Body of pancreas (tissue), 4 donors: ENCODE data around the gene CEP162. TPM values are rescaled to one million over a fixed set of nuclear protein-coding genes. Genes with fewer than 3 reads are reported as not detected.
"Not testable (repeated sequence)": the region's sequence is repeated elsewhere in the genome, so short reads cannot be mapped to it uniquely, and the experiment has no call there.

Experiments used
- ATAC-seq: fragments of 150-250 bp; one replicate; pipeline ENCODE4 v1.9.1; 2016
- DNase-seq, 4 donors: peaks; one replicate each; pipeline ENCODE4 v3.0.0-alpha.2; 2019
- H3K27ac ChIP-seq, 4 donors: fragments of 200-600 bp; sonication (generic); 1 replicate in 3 of 4; 2 replicates in 1 of 4; pipeline versions ENCODE4 v1.5.1 to v1.6.1; 2016 to 2019; ENCODE audit warnings: mild to moderate bottlenecking in 1 of 4, mixed read lengths in 1 of 4, moderate library complexity in 1 of 4
- H3K27me3 ChIP-seq, 2 donors: fragments of 200-600 bp; sonication (generic); one replicate each; pipeline ENCODE4 v1.6.0; 2016; ENCODE audit warnings: mild to moderate bottlenecking in 1 of 2
- H3K36me3 ChIP-seq, 2 donors: fragments of 200-600 bp; sonication (generic); replicated peaks in 1 of 2; 2 replicates each; pipeline ENCODE4 v1.5.1; 2016; ENCODE audit warnings: low read depth in 2 of 2; ENCODE audit not compliant: insufficient read depth in 1 of 2
- H3K4me1 ChIP-seq: fragments of 200-600 bp; sonication (generic); one replicate; pipeline ENCODE4 v1.6.0; 2016
- H3K4me3 ChIP-seq, 2 donors: fragments of 200-600 bp; sonication (generic); 1 replicate in 1 of 2; 2 replicates in 1 of 2; pipeline ENCODE4 v1.5.1; 2016 to 2019
- H3K9me3 ChIP-seq, 3 donors: fragments of 200-600 bp; sonication (generic); 1 replicate in 2 of 3; 2 replicates in 1 of 3; pipeline ENCODE4 v1.5.1; 2016
- POLR2A ChIP-seq, 3 donors: fragments of 450-650 bp; IDR thresholded peaks; one replicate each; pipeline ENCODE4 v1.6.1; 2016; ENCODE audit warnings: antibody characterized with exemption in 3 of 3, mild to moderate bottlenecking in 2 of 3
- WGBS, 2 donors: methylation state at CpG; one replicate each; pipeline ENCODE4 v1.1.5; 2017; 5-methylcytosine and 5-hydroxymethylcytosine counted together
- intact Hi-C: fragments of 100-400 bp; cut with DNase I; formaldehyde crosslinking; loops from one replicate; pipeline ENCODE4 v1.15.1; 2023
- total RNA-seq, 2 donors: library from RNA; depleted of rRNA; stranded (reverse); fragments of >200 nt; gene quantifications; one replicate each; pipeline ENCODE4 v1.1.0, GENCODE V29; 2016
- TF ChIP-seq, protein P1 (sequence below), 7 experiments: fragments of 450-650 bp in 4 of 7; fragments of 200-600 bp in 3 of 7; sonication (generic) in 3 of 7; IDR thresholded peaks; one replicate each; pipeline ENCODE4 v1.5.1; 2016 to 2019; ENCODE audit warnings: antibody characterized with exemption in 7 of 7

Gene CEP162
- total RNA-seq, 2 donors from 2014 or later, result 3.0 to 9.6 TPM

DNA sequence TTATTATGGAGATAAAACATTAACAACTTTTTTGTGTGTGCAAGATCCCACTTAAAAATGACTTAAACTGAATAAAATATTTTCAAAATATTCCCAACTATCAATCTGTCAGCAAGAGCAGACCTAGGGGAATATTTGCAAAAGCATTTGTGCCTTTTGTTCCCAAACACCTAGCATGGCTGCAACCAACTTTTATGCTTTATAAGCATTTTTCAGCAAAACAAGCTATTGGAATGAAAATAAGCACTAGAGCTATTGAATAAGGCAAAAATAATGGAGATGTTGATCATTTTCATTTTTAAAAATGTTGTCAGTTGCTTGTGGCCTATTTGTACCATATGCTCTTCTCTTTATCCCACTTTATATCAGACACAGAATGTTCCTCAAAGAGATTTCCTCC, 28.2 kb upstream of the CEP162 start:
- ATAC-seq, result no peak
- TF ChIP-seq, protein P1, sequence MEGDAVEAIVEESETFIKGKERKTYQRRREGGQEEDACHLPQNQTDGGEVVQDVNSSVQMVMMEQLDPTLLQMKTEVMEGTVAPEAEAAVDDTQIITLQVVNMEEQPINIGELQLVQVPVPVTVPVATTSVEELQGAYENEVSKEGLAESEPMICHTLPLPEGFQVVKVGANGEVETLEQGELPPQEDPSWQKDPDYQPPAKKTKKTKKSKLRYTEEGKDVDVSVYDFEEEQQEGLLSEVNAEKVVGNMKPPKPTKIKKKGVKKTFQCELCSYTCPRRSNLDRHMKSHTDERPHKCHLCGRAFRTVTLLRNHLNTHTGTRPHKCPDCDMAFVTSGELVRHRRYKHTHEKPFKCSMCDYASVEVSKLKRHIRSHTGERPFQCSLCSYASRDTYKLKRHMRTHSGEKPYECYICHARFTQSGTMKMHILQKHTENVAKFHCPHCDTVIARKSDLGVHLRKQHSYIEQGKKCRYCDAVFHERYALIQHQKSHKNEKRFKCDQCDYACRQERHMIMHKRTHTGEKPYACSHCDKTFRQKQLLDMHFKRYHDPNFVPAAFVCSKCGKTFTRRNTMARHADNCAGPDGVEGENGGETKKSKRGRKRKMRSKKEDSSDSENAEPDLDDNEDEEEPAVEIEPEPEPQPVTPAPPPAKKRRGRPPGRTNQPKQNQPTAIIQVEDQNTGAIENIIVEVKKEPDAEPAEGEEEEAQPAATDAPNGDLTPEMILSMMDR (IDR thresholded peaks at IDR 0.05), result no peak
- TF ChIP-seq POLR2A (IDR thresholded peaks at IDR 0.05), result no peak
- intact Hi-C loops, result no loop called here

GRCh38 chr6:84253380-84253779, 25.9 kb upstream of the CEP162 start:
- intact Hi-C loops, result no loop called here
- Histone ChIP-seq H3K36me3 (no peaks in the 10 kb centered on the region), H3K9me3 (no peaks in the 10 kb centered on the region), H3K27ac (no peak overlapping the region), H3K27me3 (no peaks in the 10 kb centered on the region), H3K4me3 (no peak overlapping the region), H3K4me1 (no peaks in the 10 kb centered on the region)
- no peak for ATAC-seq
- 68 to 74% methylated on average over 3 of the region's 3 CpGs for WGBS, 2 donors
- DNase-seq, result no peak
- TF ChIP-seq, protein P1 (IDR thresholded peaks at IDR 0.05), result no peak
- no peak for TF ChIP-seq POLR2A (IDR thresholded peaks at IDR 0.05)

More for the DNA sequence above, 28.2 kb upstream of the CEP162 start:
- Histone ChIP-seq H3K4me1 (no peaks in the 10 kb centered on the region), H3K9me3 (no peaks in the 10 kb centered on the region), H3K36me3 (no peaks in the 10 kb centered on the region), H3K27me3 (no peaks in the 10 kb centered on the region), H3K27ac (no peak overlapping the region), H3K4me3 (no peak overlapping the region)
- DNase-seq, result no peak

DNA sequence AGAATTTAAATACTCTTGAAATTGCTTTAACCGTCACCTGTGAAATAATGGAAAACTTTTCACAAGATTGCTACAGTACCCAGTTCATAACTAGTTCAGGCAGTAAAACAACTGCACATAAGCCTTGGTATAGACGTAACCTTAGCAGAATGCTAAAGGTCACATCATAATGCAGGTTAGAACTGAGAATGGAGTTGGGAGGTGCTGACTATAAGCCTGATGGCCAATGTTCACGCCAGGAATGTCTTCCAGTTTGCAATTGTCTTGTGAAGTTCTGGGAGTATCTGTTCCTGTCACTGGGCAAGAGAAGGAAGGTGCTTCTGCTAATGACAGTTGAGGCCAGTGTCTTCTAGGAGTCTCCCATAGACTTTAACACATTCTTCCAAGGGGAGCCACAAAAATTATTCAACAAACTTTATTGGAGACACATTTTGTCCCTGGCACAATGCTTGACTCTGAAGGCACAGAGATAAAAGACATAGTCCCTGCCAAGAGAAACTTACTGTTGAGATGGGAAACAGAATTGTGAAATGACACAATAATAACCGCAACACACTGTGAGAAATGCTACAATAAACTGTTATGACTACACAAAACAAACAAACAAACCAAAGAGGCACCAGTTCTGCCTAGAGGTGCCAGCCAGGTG, 24.6 kb upstream of the CEP162 start:
- Histone ChIP-seq H3K27me3 (no peaks in the 10 kb centered on the region), H3K36me3 (no peaks in the 10 kb centered on the region), H3K9me3 (no peaks in the 10 kb centered on the region), H3K27ac (no peak overlapping the region), H3K4me1 (no peaks in the 10 kb centered on the region), H3K4me3 (no peak overlapping the region)
- intact Hi-C loops, result no loop called here
- TF ChIP-seq POLR2A (IDR thresholded peaks at IDR 0.05), result no peak
- TF ChIP-seq, protein P1 (IDR thresholded peaks at IDR 0.05), result no peak
- WGBS, 2 donors, result 56 to 64% methylated on average over 4 of the region's 4 CpGs
- DNase-seq (no peak), ATAC-seq (no peak)

DNA sequence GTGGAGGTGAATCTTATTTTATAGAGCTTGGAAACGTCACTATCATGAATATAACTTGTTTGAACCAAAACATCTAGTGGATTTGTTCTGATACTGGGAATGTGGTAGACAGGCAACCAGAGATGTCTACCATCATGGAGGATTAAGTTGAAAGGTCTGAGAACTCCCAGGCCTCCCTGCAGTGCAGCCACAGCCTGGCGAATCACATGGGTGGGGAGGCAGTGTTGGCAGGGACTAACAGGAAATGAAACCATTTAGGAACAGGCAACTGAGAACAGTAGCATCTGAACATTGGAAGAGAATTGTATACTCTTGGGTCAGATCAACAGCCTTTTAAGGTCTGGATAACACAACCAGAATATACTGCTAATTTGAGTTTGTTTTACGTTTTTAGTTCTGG, 22.3 kb upstream of the CEP162 start:
- no peak for ATAC-seq
- Histone ChIP-seq H3K27me3 (no peaks in the 10 kb centered on the region), H3K9me3 (no peaks in the 10 kb centered on the region), H3K36me3 (no peaks in the 10 kb centered on the region), H3K4me1 (no peaks in the 10 kb centered on the region), H3K4me3 (no peak overlapping the region), H3K27ac (no peak overlapping the region)
- TF ChIP-seq, protein P1 (IDR thresholded peaks at IDR 0.05), result no peak
- no peak for TF ChIP-seq POLR2A (IDR thresholded peaks at IDR 0.05)
- 32 to 54% methylated on average over 3 of the region's 3 CpGs for WGBS, 2 donors
- no peak for DNase-seq
- intact Hi-C loops, result no loop called here

- H3K36me3 ChIP-seq, H3K9me3 ChIP-seq, ATAC-seq, H3K27ac ChIP-seq, DNase-seq, intact Hi-C loops, H3K4me3 ChIP-seq, H3K4me1 ChIP-seq, H3K27me3 ChIP-seq: not testable (repeated sequence)
- 90% methylated on average over 13 of the region's 51 CpGs; no CpG with 5 or more reads in 1 of the 2 donors for WGBS, 2 donors
Observed at GRCh38 chr6:84244416-84245081, 17.1 kb upstream of the CEP162 start.
